Activated T-helper 9 cell treated with anti-CD3 and anti-CD28 coated beads, Interleukin-2, amount 50 U/mL, for 16 hours (primary cell): Measurements from ENCODE around the gene RNF175.

Experiments
- DNase-seq: peaks from one replicate; pipeline ENCODE4 v3.0.0-alpha.2; 2020; ENCODE audit warnings: low read depth

The RNF175 gene

GRCh38 chr4:153747406-153747955 lies 12.3 kb downstream of the RNF175 start:
- no peak for DNase-seq

GRCh38 chr4:153745651-153746050 lies 14.2 kb downstream of the RNF175 start:
- no peak for DNase-seq

GRCh38 chr4:153741541-153741940 lies 18.3 kb downstream of the RNF175 start:
- DNase-seq, result no peak

GRCh38 chr4:153735906-153736461 lies 23.8 kb downstream of the RNF175 start:
- DNase-seq, result no peak

GRCh38 chr4:153733751-153734448 lies 25.9 kb downstream of the RNF175 start:
- no peak for DNase-seq

GRCh38 chr4:153731239-153731638 lies 28.6 kb downstream of the RNF175 start:
- no peak for DNase-seq

GRCh38 chr4:153729895-153730294 lies 29.9 kb downstream of the RNF175 start:
- DNase-seq, result no peak

- no peak for DNase-seq
Observed at GRCh38 chr4:153728660-153729059, 31.2 kb downstream of the RNF175 start.

- no peak for DNase-seq
Observed at GRCh38 chr4:153728151-153728550, 31.7 kb downstream of the RNF175 start.

GRCh38 chr4:153725831-153726154 lies 34.0 kb downstream of the RNF175 start:
- no peak for DNase-seq

GRCh38 chr4:153725136-153725830 lies 34.5 kb downstream of the RNF175 start:
- no peak for DNase-seq

GRCh38 chr4:153724606-153725005 lies 35.2 kb downstream of the RNF175 start:
- DNase-seq, result no peak

GRCh38 chr4:153722036-153722435 lies 37.8 kb downstream of the RNF175 start:
- no peak for DNase-seq

- no peak for DNase-seq
Observed at GRCh38 chr4:153713866-153714646, 45.8 kb downstream of the RNF175 start.

GRCh38 chr4:153710681-153711080 lies 49.1 kb downstream of the RNF175 start:
- DNase-seq, result no peak

GRCh38 chr4:153706519-153706918 lies 53.3 kb downstream of the RNF175 start:
- DNase-seq, result no peak

- no peak for DNase-seq
Observed at GRCh38 chr4:153705743-153706468, 53.9 kb downstream of the RNF175 start.

- no peak for DNase-seq
Observed at GRCh38 chr4:153704522-153704921, 55.3 kb downstream of the RNF175 start.

- DNase-seq, result no peak
Observed at GRCh38 chr4:153684971-153685371, 74.9 kb downstream of the RNF175 start.

- peak; percentile 56 for DNase-seq
Observed at GRCh38 chr4:153684182-153684970, 75.4 kb downstream of the RNF175 start, which contains the start of gene TLR2. TLR2 (plus strand) TSS chr4:153684280; CDS start chr4:153702908, 18,628 bp downstream.

- DNase-seq, result no peak
Observed at GRCh38 chr4:153683763-153684181, 76.1 kb downstream of the RNF175 start.
